Measurements from ENCODE around the gene DACT2. TPM values are rescaled to one million over a fixed set of nuclear protein-coding genes. Genes with fewer than 3 reads are reported as not detected.

The DACT2 gene
- total and polyA plus RNA-seq, 9 of the 15 experiments (the other 6 are each of a cell fraction or from before 2014, with no cell fraction given): not detected

DNA sequence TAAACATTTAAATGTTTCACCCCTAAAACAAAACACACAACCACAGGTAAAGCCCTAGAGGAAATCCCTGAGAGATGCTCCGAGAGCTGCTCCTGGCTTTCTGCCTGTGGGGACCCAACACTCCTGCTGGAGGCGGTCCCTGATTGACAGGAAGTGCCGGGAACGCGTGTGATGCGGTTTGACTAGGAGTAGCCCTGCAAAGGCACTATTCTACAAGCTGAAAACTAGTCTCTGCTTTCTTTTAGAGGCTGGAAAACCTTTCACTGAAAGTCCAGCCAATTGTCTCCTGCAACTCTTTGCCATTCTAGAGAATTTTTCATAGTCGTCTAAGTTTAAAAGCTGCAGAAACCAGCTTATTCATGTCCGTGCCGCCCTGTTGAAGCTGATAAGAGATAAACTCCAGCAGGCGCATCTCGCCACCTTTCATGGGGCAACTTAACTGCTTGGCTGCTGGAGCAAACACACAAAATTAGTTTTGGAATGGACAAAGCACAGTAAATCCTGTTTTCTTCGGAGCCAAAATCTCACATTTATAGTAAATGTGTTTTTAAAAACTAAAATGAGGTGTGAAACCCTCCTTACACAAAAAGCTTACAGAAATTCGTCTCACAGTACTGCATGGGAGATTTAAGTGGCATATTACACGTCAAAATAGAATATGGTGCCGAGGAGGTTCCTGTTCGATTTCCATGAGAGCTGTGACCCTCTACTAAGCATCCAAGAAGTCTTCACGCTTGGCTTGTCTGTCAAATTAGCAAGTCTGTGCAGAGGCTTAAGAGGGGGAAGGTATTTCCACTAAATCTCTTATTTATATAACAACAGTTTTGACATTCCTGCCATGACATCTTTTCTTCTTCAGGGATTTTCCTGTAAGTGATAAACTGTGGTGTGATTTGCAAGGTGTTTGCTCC, 46.9 kb downstream of the DACT2 start (continued):
- TF ChIP-seq, protein P1, sequence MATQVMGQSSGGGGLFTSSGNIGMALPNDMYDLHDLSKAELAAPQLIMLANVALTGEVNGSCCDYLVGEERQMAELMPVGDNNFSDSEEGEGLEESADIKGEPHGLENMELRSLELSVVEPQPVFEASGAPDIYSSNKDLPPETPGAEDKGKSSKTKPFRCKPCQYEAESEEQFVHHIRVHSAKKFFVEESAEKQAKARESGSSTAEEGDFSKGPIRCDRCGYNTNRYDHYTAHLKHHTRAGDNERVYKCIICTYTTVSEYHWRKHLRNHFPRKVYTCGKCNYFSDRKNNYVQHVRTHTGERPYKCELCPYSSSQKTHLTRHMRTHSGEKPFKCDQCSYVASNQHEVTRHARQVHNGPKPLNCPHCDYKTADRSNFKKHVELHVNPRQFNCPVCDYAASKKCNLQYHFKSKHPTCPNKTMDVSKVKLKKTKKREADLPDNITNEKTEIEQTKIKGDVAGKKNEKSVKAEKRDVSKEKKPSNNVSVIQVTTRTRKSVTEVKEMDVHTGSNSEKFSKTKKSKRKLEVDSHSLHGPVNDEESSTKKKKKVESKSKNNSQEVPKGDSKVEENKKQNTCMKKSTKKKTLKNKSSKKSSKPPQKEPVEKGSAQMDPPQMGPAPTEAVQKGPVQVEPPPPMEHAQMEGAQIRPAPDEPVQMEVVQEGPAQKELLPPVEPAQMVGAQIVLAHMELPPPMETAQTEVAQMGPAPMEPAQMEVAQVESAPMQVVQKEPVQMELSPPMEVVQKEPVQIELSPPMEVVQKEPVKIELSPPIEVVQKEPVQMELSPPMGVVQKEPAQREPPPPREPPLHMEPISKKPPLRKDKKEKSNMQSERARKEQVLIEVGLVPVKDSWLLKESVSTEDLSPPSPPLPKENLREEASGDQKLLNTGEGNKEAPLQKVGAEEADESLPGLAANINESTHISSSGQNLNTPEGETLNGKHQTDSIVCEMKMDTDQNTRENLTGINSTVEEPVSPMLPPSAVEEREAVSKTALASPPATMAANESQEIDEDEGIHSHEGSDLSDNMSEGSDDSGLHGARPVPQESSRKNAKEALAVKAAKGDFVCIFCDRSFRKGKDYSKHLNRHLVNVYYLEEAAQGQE (IDR thresholded peaks at IDR 0.05; ENCODE audit: borderline replicate concordance): peak; percentile 90
- TF ChIP-seq, protein P1 (CRISPR knock-in tag; IDR thresholded peaks at IDR 0.05; ENCODE audit: low read depth): no peak
- TF ChIP-seq ILF3 (IDR thresholded peaks at IDR 0.05; ENCODE audit: borderline replicate concordance) (no peak), ZNF436 (CRISPR knock-in tag; IDR thresholded peaks at IDR 0.05) (no peak), SRSF7 (optimal IDR thresholded peaks at IDR 0.05; ENCODE audit: low read depth, low read length) (no peak), C11orf30 (IDR thresholded peaks at IDR 0.05; ENCODE audit: low read depth) (peak; percentile 16; the same call in 1 of the 2 replicates), EZH2 (IDR thresholded peaks at IDR 0.05; ENCODE audit: borderline replicate concordance, low read depth, low read length) (no peak), BMI1 (IDR thresholded peaks at IDR 0.05; ENCODE audit: low read length) (no peak), KLF10 (CRISPR knock-in tag; IDR thresholded peaks at IDR 0.05) (no peak), POLR2G (IDR thresholded peaks at IDR 0.05; ENCODE audit: low read depth, low read length) (no peak), E4F1 (CRISPR knock-in tag; IDR thresholded peaks at IDR 0.05; ENCODE audit: borderline replicate concordance) (no peak), DACH1 (IDR thresholded peaks at IDR 0.05; ENCODE audit: partially characterized antibody) (no peak), ARID1B (IDR thresholded peaks at IDR 0.05) (peak; percentile 67), CCAR2 (IDR thresholded peaks at IDR 0.05; ENCODE audit: low read depth, low read length) (no peak), KLF16 (IDR thresholded peaks at IDR 0.05) (peak; percentile 77), ATF7 (IDR thresholded peaks at IDR 0.05) (no peak)
- TF ChIP-seq, protein P2, sequence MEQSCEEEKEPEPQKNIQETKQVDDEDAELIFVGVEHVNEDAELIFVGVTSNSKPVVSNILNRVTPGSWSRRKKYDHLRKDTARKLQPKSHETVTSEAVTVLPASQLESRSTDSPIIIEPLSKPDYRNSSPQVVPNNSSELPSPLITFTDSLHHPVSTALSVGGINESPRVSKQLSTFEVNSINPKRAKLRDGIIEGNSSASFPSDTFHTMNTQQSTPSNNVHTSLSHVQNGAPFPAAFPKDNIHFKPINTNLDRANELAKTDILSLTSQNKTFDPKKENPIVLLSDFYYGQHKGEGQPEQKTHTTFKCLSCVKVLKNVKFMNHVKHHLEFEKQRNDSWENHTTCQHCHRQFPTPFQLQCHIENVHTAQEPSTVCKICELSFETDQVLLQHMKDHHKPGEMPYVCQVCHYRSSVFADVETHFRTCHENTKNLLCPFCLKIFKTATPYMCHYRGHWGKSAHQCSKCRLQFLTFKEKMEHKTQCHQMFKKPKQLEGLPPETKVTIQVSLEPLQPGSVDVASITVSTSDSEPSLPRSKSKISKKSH (CRISPR knock-in tag; IDR thresholded peaks at IDR 0.05): no peak
